C4-2B (cell line): ENCODE measurements around the gene PKHD1.
A peak's percentile ranks its signal among the peaks of the same experiment; 100 is the strongest.

Source experiments
- H3K27ac ChIP-seq: fragments of 450-650 bp; 2 replicates; pipeline ENCODE4 v1.5.1; 2017
- ZFX ChIP-seq: fragments of 450-650 bp; IDR thresholded peaks from 2 replicates; pipeline ENCODE4 v1.6.1; 2017
- TF ChIP-seq, protein P1 (sequence below): fragments of 450-650 bp; conservative IDR thresholded peaks from 2 replicates; pipeline ENCODE4 v1.5.1; 2017; ENCODE audit warnings: mild to moderate bottlenecking

PKHD1 gene

DNA sequence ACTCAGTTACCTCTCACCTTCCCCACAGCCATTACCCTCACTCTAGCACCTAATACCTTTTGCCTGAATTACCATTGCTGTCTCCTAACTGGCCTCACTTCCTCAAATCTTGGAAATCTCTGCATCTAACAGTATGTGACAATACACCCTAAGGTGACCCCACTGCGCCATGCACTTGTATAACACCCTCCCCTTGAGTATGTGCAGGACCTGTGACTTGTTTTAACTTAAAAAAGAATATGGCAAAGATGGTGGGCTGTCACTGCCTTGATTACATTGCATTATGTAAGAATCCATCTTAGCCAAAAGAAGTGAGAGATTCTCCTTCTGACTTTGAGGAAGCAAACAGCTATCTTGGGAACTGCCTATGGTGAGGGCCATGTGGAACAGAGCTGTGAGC lies 29.9 kb upstream of the PKHD1 start:
- no peak for TF ChIP-seq ZFX
- TF ChIP-seq, protein P1, sequence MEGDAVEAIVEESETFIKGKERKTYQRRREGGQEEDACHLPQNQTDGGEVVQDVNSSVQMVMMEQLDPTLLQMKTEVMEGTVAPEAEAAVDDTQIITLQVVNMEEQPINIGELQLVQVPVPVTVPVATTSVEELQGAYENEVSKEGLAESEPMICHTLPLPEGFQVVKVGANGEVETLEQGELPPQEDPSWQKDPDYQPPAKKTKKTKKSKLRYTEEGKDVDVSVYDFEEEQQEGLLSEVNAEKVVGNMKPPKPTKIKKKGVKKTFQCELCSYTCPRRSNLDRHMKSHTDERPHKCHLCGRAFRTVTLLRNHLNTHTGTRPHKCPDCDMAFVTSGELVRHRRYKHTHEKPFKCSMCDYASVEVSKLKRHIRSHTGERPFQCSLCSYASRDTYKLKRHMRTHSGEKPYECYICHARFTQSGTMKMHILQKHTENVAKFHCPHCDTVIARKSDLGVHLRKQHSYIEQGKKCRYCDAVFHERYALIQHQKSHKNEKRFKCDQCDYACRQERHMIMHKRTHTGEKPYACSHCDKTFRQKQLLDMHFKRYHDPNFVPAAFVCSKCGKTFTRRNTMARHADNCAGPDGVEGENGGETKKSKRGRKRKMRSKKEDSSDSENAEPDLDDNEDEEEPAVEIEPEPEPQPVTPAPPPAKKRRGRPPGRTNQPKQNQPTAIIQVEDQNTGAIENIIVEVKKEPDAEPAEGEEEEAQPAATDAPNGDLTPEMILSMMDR: no peak
- peak overlapping the region; percentile 79; the same call in 1 of the 2 replicates for H3K27ac ChIP-seq

DNA sequence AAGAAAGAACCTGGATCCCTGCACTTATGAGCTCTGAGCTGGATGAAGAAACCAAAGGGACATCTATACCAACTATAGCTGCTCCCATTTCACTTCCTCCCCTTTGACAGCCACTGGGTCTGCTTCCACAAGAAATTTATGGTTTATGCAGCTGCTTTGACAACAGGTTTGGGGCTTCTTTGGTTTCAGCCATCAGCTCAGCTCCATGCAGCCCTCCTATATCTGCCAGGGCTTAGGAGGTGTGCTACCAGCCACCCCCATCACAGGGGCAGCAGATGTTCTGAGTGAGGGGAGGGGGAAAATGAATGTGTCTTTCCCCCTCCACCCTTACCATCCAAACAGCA lies 29.2 kb upstream of the PKHD1 start:
- TF ChIP-seq, protein P1: no peak
- peak overlapping the region; percentile 79 for H3K27ac ChIP-seq

DNA sequence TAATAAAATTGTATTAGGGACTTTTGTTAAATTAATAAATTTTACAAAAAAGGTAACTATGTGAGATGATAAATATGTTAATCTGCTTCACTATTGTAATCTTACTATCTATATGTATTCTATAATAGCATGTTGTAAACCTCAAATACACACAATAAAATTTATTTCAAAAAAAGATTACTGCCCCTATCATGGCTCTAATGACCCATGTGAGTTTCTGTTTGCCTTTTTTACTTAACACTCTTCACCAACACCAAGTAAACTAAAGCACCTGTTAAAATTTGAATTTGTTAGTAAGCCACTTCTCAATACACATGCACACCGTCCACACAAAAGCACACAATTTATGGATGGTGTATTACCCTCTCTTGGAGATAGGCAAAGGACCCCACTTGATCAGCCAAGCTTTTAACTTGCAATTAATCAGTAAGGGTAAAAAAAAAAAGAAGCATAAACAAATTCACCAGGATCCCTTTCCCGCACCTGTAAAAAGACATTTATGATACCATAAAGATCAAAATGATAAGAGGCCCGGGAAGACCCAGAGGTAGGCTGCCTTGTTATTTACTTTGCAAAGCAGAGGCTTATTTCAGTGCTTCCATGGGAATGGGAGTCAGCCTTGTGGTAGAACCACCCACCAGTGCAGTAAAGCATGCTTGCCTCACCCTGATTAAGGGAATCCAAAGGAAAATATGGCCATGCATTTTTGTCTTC lies 28.6 kb upstream of the PKHD1 start:
- H3K27ac ChIP-seq: peak overlapping the region; percentile 79
- TF ChIP-seq, protein P1: no peak
- TF ChIP-seq ZFX: no peak

DNA sequence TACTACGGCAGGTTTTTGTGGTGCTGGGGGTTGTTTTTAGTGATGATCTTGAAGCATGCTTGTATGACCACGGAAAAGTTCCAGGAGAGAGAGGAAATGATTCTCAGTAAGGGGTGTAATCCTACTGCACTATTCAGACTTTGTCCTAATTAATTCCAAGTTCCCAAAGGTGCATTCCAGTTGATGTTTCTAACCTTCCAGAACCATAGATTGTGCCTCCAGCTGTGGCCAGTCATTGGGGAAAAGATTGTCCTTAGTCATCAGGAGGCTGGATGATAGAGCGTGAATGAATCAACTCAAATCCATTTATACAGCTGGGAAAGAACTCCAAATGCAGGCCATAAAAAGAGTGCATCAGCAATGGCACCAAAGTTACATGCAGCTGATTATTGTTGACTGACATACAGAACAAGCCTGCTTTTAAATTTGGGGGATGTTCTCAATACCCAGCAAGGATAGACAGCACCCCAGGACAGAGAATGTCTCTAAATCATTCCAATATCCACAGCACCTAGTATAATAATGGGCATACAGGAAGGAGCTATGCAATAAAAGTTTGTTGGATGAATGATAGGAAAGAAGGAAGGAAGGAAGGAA lies 27.8 kb upstream of the PKHD1 start:
- TF ChIP-seq, protein P1: no peak
- no peak for TF ChIP-seq ZFX
- H3K27ac ChIP-seq: peak overlapping the region; percentile 29; the same call in 1 of the 2 replicates

DNA sequence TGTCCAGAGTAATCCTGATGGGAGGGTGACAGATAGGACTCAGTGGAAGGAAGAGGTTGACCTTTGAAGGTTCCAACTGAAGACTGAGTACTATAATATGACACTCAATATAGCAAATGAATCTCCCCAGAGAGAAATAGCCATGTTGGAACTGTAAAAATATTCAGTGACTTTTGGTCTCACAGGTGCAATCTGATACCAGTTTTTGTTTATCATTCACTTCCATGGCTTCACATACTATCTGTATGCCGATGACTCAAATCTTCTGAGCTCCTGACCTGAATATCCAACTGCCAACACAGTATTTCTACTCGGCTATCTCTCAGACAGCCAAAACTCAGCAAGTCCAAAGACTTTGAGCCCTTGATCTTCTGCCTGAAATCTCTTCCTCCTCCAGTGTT lies 21.8 kb upstream of the PKHD1 start:
- H3K27ac ChIP-seq: no peak overlapping the region

DNA sequence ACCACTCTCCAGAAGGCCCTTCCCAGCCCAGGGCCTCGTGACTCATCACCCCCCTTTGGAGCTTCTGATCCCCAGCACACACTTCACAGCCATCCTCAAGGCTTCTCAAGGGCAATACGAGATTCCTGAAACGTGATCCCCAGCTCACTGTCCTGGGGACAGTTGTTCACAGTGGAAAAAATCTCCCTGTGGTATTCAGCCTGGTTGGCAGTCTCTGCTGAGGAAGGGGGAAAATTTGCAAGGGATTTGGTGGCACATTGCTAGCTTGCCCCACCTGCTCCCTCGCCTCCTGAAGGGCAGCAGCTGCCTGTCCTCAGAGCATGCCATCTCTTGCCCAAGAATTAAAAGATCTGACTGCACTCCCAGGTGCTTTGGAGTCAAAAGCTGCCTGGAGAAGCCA lies 20.7 kb upstream of the PKHD1 start:
- no peak overlapping the region for H3K27ac ChIP-seq
- TF ChIP-seq ZFX: no peak
- TF ChIP-seq, protein P1: no peak

More for the DNA sequence above, 21.8 kb upstream of the PKHD1 start:
- no peak for TF ChIP-seq ZFX
- TF ChIP-seq, protein P1: no peak

DNA sequence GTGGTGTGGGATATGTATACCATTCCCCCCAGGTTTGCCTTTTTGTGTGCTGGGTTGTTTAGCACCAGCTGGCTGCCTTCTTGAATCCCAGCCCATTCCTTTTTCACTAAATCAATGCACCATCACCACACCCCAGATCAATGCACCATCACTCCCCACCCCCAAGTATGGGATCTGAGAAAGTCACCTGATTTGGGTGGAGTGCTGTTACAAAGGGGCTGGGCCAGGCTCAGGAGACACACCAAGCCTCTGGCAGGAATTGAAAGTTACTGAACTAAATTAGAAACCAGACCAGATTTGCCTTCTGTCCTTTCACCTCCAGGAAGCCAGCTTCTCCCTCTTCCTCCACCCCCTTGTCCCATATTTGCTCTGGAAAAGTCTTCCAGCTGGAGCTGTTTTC lies 19.6 kb upstream of the PKHD1 start:
- TF ChIP-seq, protein P1: no peak
- no peak for TF ChIP-seq ZFX

More for the DNA sequence above, 19.6 kb upstream of the PKHD1 start:
- no peak overlapping the region for H3K27ac ChIP-seq
